Heart left ventricle (tissue), 16 donors: Measurements from ENCODE around the gene AHCYL2. TPM values are rescaled to one million over a fixed set of nuclear protein-coding genes. Genes with fewer than 3 reads are reported as not detected.
A peak's percentile ranks its signal among the peaks of the same experiment; 100 is the strongest.

Experiments
- ATAC-seq, 4 donors: fragments of 200-7000 bp; cut with Tn5 transposase; one replicate each; pipeline ENCODE4 v1.9.1; 2020 to 2022; ENCODE audit warnings: moderate library complexity in 4 of 4, mild to moderate bottlenecking in 3 of 4, moderate number of reproducible peaks in 1 of 4
- DNase-seq, 5 donors: peaks; one replicate each; pipeline ENCODE4 v3.0.0-alpha.2; 2020
- H3K27ac ChIP-seq, 12 donors: fragments of 200-600 bp; sonication (generic) in 4 of 12; one replicate each; pipeline versions ENCODE4 v1.5.0 to v1.8.0; 2016 to 2022; ENCODE audit warnings: mild to moderate bottlenecking in 2 of 12
- H3K27me3 ChIP-seq, 9 donors: fragments of 200-600 bp; sonication (generic) in 2 of 9; one replicate each; pipeline versions ENCODE4 v1.5.1 to v1.8.0; 2016 to 2022; ENCODE audit warnings: mild to moderate bottlenecking in 3 of 9
- H3K36me3 ChIP-seq, 9 donors: fragments of 200-600 bp; sonication (generic) in 2 of 9; one replicate each; pipeline versions ENCODE4 v1.5.0 to v1.8.0; 2018 to 2022; ENCODE audit warnings: mild to moderate bottlenecking in 2 of 9
- H3K4me1 ChIP-seq, 12 donors: fragments of 200-600 bp; sonication (generic) in 4 of 12; one replicate each; pipeline versions ENCODE4 v1.5.0 to v1.8.0; 2016 to 2022; ENCODE audit warnings: mild to moderate bottlenecking in 3 of 12
- H3K4me3 ChIP-seq, 12 donors: fragments of 200-600 bp; sonication (generic) in 4 of 12; one replicate each; pipeline versions ENCODE4 v1.5.0 to v1.8.0; 2017 to 2022; ENCODE audit warnings: mild to moderate bottlenecking in 9 of 12, moderate library complexity in 4 of 12
- H3K9me3 ChIP-seq, 12 donors: fragments of 200-600 bp; sonication (generic) in 4 of 12; one replicate each; pipeline versions ENCODE4 v1.5.0 to v1.8.0; 2016 to 2022; ENCODE audit warnings: mild to moderate bottlenecking in 1 of 12
- CTCF ChIP-seq, 12 donors: fragments of 200-600 bp; sonication (generic) in 4 of 12; IDR thresholded peaks; one replicate each; pipeline versions ENCODE4 v1.5.0 to v1.8.0; 2018 to 2022; ENCODE audit warnings: antibody characterized with exemption in 12 of 12, mild to moderate bottlenecking in 5 of 12
- POLR2A ChIP-seq, 2 donors: fragments of 450-650 bp; IDR thresholded peaks; one replicate each; pipeline ENCODE4 v1.6.1; 2017; ENCODE audit warnings: antibody characterized with exemption in 2 of 2, mild to moderate bottlenecking in 2 of 2, moderate library complexity in 2 of 2
- WGBS, 4 donors: extraction: QIAGEN DNeasy Blood & Tissue Kit in 2 of 4; methylation state at CpG; one replicate each; pipeline versions ENCODE4 v1.1.5 to v1.1.7; 2013 to 2018; 5-methylcytosine and 5-hydroxymethylcytosine counted together
- intact Hi-C, 10 donors: fragments of 100-400 bp; cut with DNase I; formaldehyde crosslinking; loops; one replicate each; pipeline versions ENCODE4 v1.11.1 to v1.14.2; 2022
- polyA plus RNA-seq, 2 donors: library from polyadenylated mRNA; stranded (reverse); fragments of 200-250 nt; gene quantifications; one replicate each; pipeline ENCODE4 v1.2.3, GENCODE V29; 2013
- total RNA-seq, 9 donors: library from RNA; depleted of rRNA in 2 of 9; stranded (reverse); fragments of >200 nt in 2 of 9; fragmentation: NEBNext Ultra II Directional in 3 of 9; extraction: Animal tissue kit (Norgen Biotek cat#: 25700) in 3 of 9; gene quantifications; one replicate each; pipeline versions ENCODE4 v1.1.0 to v1.2.4, GENCODE V29; 2016 to 2023
- donor health status: ischemic (EF 13 %, LVEDD 7.1; RV severe dilation, severe dysfunction).
- donor health status: healthy with polysubstance abuse.
- donor health status: DM: no; HTN: yes; CAD: no.
- donor health status: DM: no; HTN: no; CAD: no.
- donor health status: ischemic (EF 25% LVEDD 6.9; RV normal size, moderate dysfunction).
- donor health status: ischemic (EF 25% LVEDD 5.7; RV mildly dilated, moderate dysfunction).
- donor health status: healthy.
- donor health status: DM: yes; HTN: yes; CAD: no.
- donor health status: ischemic (EF 35%, LVEDD 5.7; RV mildly dilated, moderate dysfunction).
- donor health status: nonischemic (EF 11% LVEDD 7.7; RV severe dilation, severe dysfunction).
- donor health status: DM: yes; HTN: yes; CAD: no.
- donor health status: PGD.
- donor health status: ischemic (EF 29% LVEDD 5.4; RV normal size, mild dysfunction).
- donor health status: nonischemic (EF 23%, LVEDD 6.1; RV moderate dilation, normal function).

Gene AHCYL2
- total and polyA plus RNA-seq, 11 donors: 1.3 to 7.6 (median 6.2) TPM

- Histone ChIP-seq H3K27ac (no peak overlapping the region), H3K27me3 (no peaks in the 10 kb centered on the region), H3K4me3 (no peak overlapping the region), H3K9me3 (no peaks in the 10 kb centered on the region), H3K36me3 (no peaks in the 10 kb centered on the region), H3K4me1 (no peaks in the 10 kb centered on the region)
- DNase-seq: no peak
- ATAC-seq: no peak
- TF ChIP-seq CTCF (IDR thresholded peaks at IDR 0.05) (no peak), POLR2A (IDR thresholded peaks at IDR 0.05) (no peak)
- intact Hi-C loops: no loop called here
- WGBS, 4 donors: 71 to 86% (median 76%) methylated on average over 3 of the region's 3 CpGs
Measured at GRCh38 chr7:129332254-129333035, 107.6 kb downstream of the AHCYL2 start.

- H3K27me3 ChIP-seq: no peaks in the 10 kb centered on the region
- no peaks in the 10 kb centered on the region for H3K36me3 ChIP-seq
- H3K9me3 ChIP-seq: no peaks in the 10 kb centered on the region
- H3K4me1 ChIP-seq: no peaks in the 10 kb centered on the region
- peak in 1 of 12 donors; percentile 10 for TF ChIP-seq CTCF (IDR thresholded peaks at IDR 0.05)
- TF ChIP-seq POLR2A (IDR thresholded peaks at IDR 0.05): no peak
- no peak for ATAC-seq
- no peak for DNase-seq
- no peak overlapping the region for H3K27ac ChIP-seq
- WGBS, 4 donors: 95 to 97% (median 96%) methylated on average over 3 of the region's 3 CpGs
- intact Hi-C loops: no loop called here
- no peak overlapping the region for H3K4me3 ChIP-seq
Measured at GRCh38 chr7:129334473-129334872, 109.6 kb downstream of the AHCYL2 start.

- DNase-seq (no peak), ATAC-seq (no peak)
- H3K27me3 ChIP-seq: no peaks in the 10 kb centered on the region
- no peaks in the 10 kb centered on the region for H3K9me3 ChIP-seq
- TF ChIP-seq CTCF (IDR thresholded peaks at IDR 0.05) (no peak), POLR2A (IDR thresholded peaks at IDR 0.05) (no peak)
- H3K4me3 ChIP-seq: no peak overlapping the region
- H3K27ac ChIP-seq: no peak overlapping the region
- no peaks in the 10 kb centered on the region for H3K36me3 ChIP-seq
- intact Hi-C loops: no loop called here
- WGBS, 4 donors: 95 to 98% (median 97%) methylated on average over 2 of the region's 2 CpGs
- no peaks in the 10 kb centered on the region for H3K4me1 ChIP-seq
Measured at GRCh38 chr7:129338450-129338849, 113.6 kb downstream of the AHCYL2 start.

GRCh38 chr7:129341212-129341611 is 116.4 kb downstream of the AHCYL2 start:
- intact Hi-C loops: loop anchor here in 1 of 10 donors (10.0 kb wide), 1 partner anchor 484 kb away; no protein-coding TSS in a partner anchor
- Histone ChIP-seq H3K4me1 (no peaks in the 10 kb centered on the region), H3K27me3 (no peaks in the 10 kb centered on the region), H3K4me3 (no peak overlapping the region), H3K9me3 (no peaks in the 10 kb centered on the region), H3K36me3 (no peaks in the 10 kb centered on the region), H3K27ac (no peak overlapping the region)
- DNase-seq (no peak), ATAC-seq (no peak)
- WGBS, 4 donors: 63 to 87% (median 65%) methylated on average over 1 of the region's 1 CpG
- TF ChIP-seq CTCF (IDR thresholded peaks at IDR 0.05): no peak
